ENCODE results near the gene IFT25. TPM values are rescaled to one million over a fixed set of nuclear protein-coding genes. Genes with fewer than 3 reads are reported as not detected.

IFT25 gene
- total and polyA plus RNA-seq, 2 of the 13 experiments (the other 11 are each of a cell fraction or from before 2014, with no cell fraction given) = 19.7 to 48.0 TPM

GRCh38 chr1:53878492-53879105, 66.9 kb downstream of the IFT25 start:
- CTCF ChIA-PET (ENCODE audit: low intra/inter-chr PET ratio, low total read pairs) = interaction anchor here (0.8 to 3.2 kb wide), 7 partner anchors 17 to 81 kb away, joined by 3 to 53 read pairs (median 7); partner anchors contain the start of gene LRRC42

More at GRCh38 chr1:53878492-53879105, 66.9 kb downstream of the IFT25 start:
- no peak overlapping the region for H3K27ac ChIP-seq (ENCODE audit: extremely low read length, insufficient read depth, low read length)
- no peaks in the 10 kb centered on the region for H3K4me1 ChIP-seq (ENCODE audit: insufficient read depth, low read length)
- intact Hi-C loops (cut with micrococcal nuclease; ENCODE audit: unreplicated experiment) = loop anchor here (1.0 kb wide), 2 partner anchors 41 to 71 kb away; no protein-coding TSS in a partner anchor
- in situ Hi-C loops (cut with HindIII; ENCODE audit: extremely low pct_ligation_motif_present, low pct_unique_long_range_greater_than_20kb) = no loop called here
- no peaks in the 10 kb centered on the region for H3K79me2 ChIP-seq (ENCODE audit: insufficient read depth, low read length)
- H3K27me3 ChIP-seq (ENCODE audit: control insufficient read depth in 1 of 2, insufficient read depth in 2 of 2, low read length in 2 of 2) = no peaks in the 10 kb centered on the region
- peaks cover 7 to 13% of the 10 kb centered on the region in 2 experiments; a peak in 4 of 5 replicates for H3K36me3 ChIP-seq (replicated peaks in 1 of 2; ENCODE audit: control insufficient read depth in 1 of 2, insufficient read depth in 2 of 2, low read length in 2 of 2)
- H3K4me2 ChIP-seq (ENCODE audit: low read depth, low read length) = no peak overlapping the region
- DNase-seq (ENCODE audit: low spot score) = peak; percentile 57
- 58% methylated on average over 5 of the region's 5 CpGs for WGBS (ENCODE audit: low lambda C conversion rate)
- FAIRE-seq = peak; percentile 59
- no TSS peak for BruUV-seq (replicated peaks)
- POLR2A ChIA-PET = interaction anchor here (1.1 kb wide), 1 partner anchor 67 kb away, joined by 5 read pairs; the partner anchor contains the start of genes IFT25 and LRRC42
- ATAC-seq = no peak
- no peaks in the 10 kb centered on the region for H3K9me3 ChIP-seq (ENCODE audit: low read length)
- H3K9ac ChIP-seq (ENCODE audit: insufficient read depth, low read depth, low read length) = no peak overlapping the region
- H4K20me1 ChIP-seq (ENCODE audit: insufficient read depth, low read length) = no peaks in the 10 kb centered on the region
- H2AFZ ChIP-seq (ENCODE audit: low read length) = no peak overlapping the region
- TF ChIP-seq RAD21 (CRISPR knock-in tag; IDR thresholded peaks at IDR 0.05) (peak; percentile 49; the same call in 1 of the 2 replicates), SMC3 (IDR thresholded peaks at IDR 0.05; ENCODE audit: low read length) (peak; percentile 83), CTCF (CRISPR knock-in tag; IDR thresholded peaks at IDR 0.05) (peak; percentile 67), ARNT (IDR thresholded peaks at IDR 0.05) (no peak), STAG1 (CRISPR knock-in tag; IDR thresholded peaks at IDR 0.05) (peak; percentile 78)
- H3K4me3 ChIP-seq (replicated peaks in 1 of 3; ENCODE audit: insufficient read depth in 1 of 3, low read depth in 2 of 3, low read length in 3 of 3) = no peak overlapping the region

All from HepG2 (cell line).